SK-N-SH (cell line): Measurements from ENCODE around the gene MAN2A1. TPM values are rescaled to one million over a fixed set of nuclear protein-coding genes. Genes with fewer than 3 reads are reported as not detected.
"Not testable (repeated sequence)": the region's sequence is repeated elsewhere in the genome, so short reads cannot be mapped to it uniquely, and the experiment has no call there.

ENCODE experiments used
- CTCF ChIA-PET: fragments of 300-600, 350-600 bp; formaldehyde crosslinking; extraction: SDS; loops from one replicate; lab custom pipeline; 2021; lab: Yijun Ruan, JAX
- POLR2A ChIA-PET: fragments of 350-600 bp; sonication (Branson Sonifier 250); formaldehyde crosslinking; extraction: SDS; loops from one replicate; lab custom pipeline; 2020; ENCODE audit warnings: antibody characterized with exemption, inconsistent platforms; lab: Yijun Ruan, JAX
- DNase-seq: peaks from one replicate; pipeline ENCODE4 v3.0.0; 2012
- H2AFZ ChIP-seq: fragments of 200-600 bp; sonication (generic); 2 replicates; pipeline ENCODE4 v1.8.1; 2016; ENCODE audit warnings: antibody characterized with exemption, mild to moderate bottlenecking, low read depth
- H3F3A ChIP-seq: fragments of 200-600 bp; sonication (generic); replicated peaks from 2 replicates; pipeline ENCODE3; 2016; ENCODE audit warnings: antibody characterized with exemption, mild to moderate bottlenecking; ENCODE audit not compliant: insufficient read depth
- H3K27ac ChIP-seq, 2 experiments: fragments of 200-500 bp in 1 of 2; fragments of 200-600 bp in 1 of 2; sonication (Bioruptor generic) in 1 of 2; sonication (generic), shearing (Covaris generic) in 1 of 2; 2 replicates each; pipeline versions ENCODE4 v1.5.1 to v1.6.1; 2014 to 2016; ENCODE audit warnings: low read depth in 2 of 2, inconsistent platforms in 1 of 2, low read length in 1 of 2, mild to moderate bottlenecking in 1 of 2, mixed read lengths in 1 of 2
- H3K27me3 ChIP-seq: fragments of 200-600 bp; sonication (generic), shearing (Covaris generic); 2 replicates; pipeline ENCODE4 v1.6.1; 2016; ENCODE audit warnings: mixed run types; ENCODE audit not compliant: insufficient read depth
- H3K36me3 ChIP-seq, 2 experiments: fragments of 200-500 bp in 1 of 2; fragments of 200-600 bp in 1 of 2; sonication (Bioruptor generic) in 1 of 2; sonication (generic) in 1 of 2; replicated peaks in 1 of 2; 2 replicates each; pipeline versions ENCODE3 to v1.5.1; 2014 to 2016; ENCODE audit warnings: low read length in 1 of 2, mild to moderate bottlenecking in 1 of 2; ENCODE audit not compliant: insufficient read depth in 2 of 2, control insufficient read depth in 1 of 2
- H3K4me1 ChIP-seq, 2 experiments: fragments of 200-500 bp in 1 of 2; fragments of 200-600 bp in 1 of 2; sonication (Bioruptor generic) in 1 of 2; sonication (generic), shearing (Covaris generic) in 1 of 2; 2 replicates each; pipeline versions ENCODE4 v1.5.1 to v1.6.1; 2014 to 2016; ENCODE audit warnings: low read depth in 1 of 2, low read length in 1 of 2, mixed run types in 1 of 2; ENCODE audit not compliant: insufficient read depth in 2 of 2, control insufficient read depth in 1 of 2
- H3K4me2 ChIP-seq: fragments of 200-600 bp; sonication (generic), shearing (Covaris generic); 2 replicates; pipeline ENCODE4 v1.6.1; 2017; ENCODE audit warnings: mixed run types
- H3K4me3 ChIP-seq, 2 experiments: fragments of 200-500 bp in 1 of 2; fragments of 200-600 bp in 1 of 2; sonication (Bioruptor generic) in 1 of 2; sonication (generic), shearing (Covaris generic) in 1 of 2; 2 replicates each; pipeline versions ENCODE4 v1.5.1 to v1.8.1; 2014 to 2016; ENCODE audit warnings: low read depth in 2 of 2, inconsistent platforms in 1 of 2, low read length in 1 of 2, mild to moderate bottlenecking in 1 of 2, mixed read lengths in 1 of 2, moderate library complexity in 1 of 2
- H3K79me2 ChIP-seq: fragments of 200-600 bp; sonication (generic); 2 replicates; pipeline ENCODE4 v1.8.1; 2017; ENCODE audit warnings: mild to moderate bottlenecking; ENCODE audit not compliant: insufficient read depth
- H3K9ac ChIP-seq: fragments of 200-600 bp; sonication (generic); 2 replicates; pipeline ENCODE4 v1.6.1; 2017; ENCODE audit warnings: mixed run types
- H3K9me2 ChIP-seq: fragments of 200-600 bp; sonication (generic); 2 replicates; pipeline ENCODE4 v1.6.1; 2017; ENCODE audit warnings: mixed run types
- H3K9me3 ChIP-seq: fragments of 200-600 bp; sonication (generic); 2 replicates; pipeline ENCODE4 v1.6.1; 2017; ENCODE audit warnings: mixed run types, mild to moderate bottlenecking, moderate library complexity
- H4K20me1 ChIP-seq: fragments of 200-600 bp; sonication (generic); 2 replicates; pipeline ENCODE4 v1.6.1; 2017; ENCODE audit warnings: mild to moderate bottlenecking, mixed run types; ENCODE audit not compliant: insufficient read depth
- FOSL2 ChIP-seq: IDR thresholded peaks from 2 replicates; pipeline ENCODE4 v1.4.0; 2012; ENCODE audit warnings: low read depth, mild to moderate bottlenecking, moderate library complexity, borderline replicate concordance
- POLR2AphosphoS5 ChIP-seq: IDR thresholded peaks from 2 replicates; pipeline ENCODE4 v1.6.1; 2012; ENCODE audit warnings: low read depth, low read length
- RAD21 ChIP-seq: IDR thresholded peaks from 2 replicates; pipeline ENCODE4 v1.6.1; 2012; ENCODE audit warnings: mild to moderate bottlenecking, low read length
- SMC3 ChIP-seq: IDR thresholded peaks from 2 replicates; pipeline ENCODE4 v1.6.1; 2012; ENCODE audit warnings: low read depth, low read length, improper control_type of control experiment
- TEAD4 ChIP-seq: IDR thresholded peaks from 2 replicates; pipeline ENCODE4 v1.4.0; 2012; ENCODE audit warnings: mild to moderate bottlenecking, borderline replicate concordance; ENCODE audit not compliant: insufficient read depth
- ZBTB33 ChIP-seq: IDR thresholded peaks from 2 replicates; pipeline ENCODE4 v1.4.0; 2012; ENCODE audit warnings: low read depth, borderline replicate concordance
- WGBS: methylation state at CpG from one replicate; pipeline ENCODE4 v1.1.6; 2017; ENCODE audit warnings: low lambda C conversion rate; 5-methylcytosine and 5-hydroxymethylcytosine counted together
- polyA plus RNA-seq, 3 experiments: library from polyadenylated mRNA; depleted of rRNA; stranded (reverse); fragments of >200 nt; gene quantifications; 2 replicates each; pipeline ENCODE4 v1.2.3, GENCODE V29; 2012
- TF ChIP-seq, protein P1 (sequence below): IDR thresholded peaks from 2 replicates; pipeline ENCODE4 v1.4.0; 2012; ENCODE audit warnings: low read depth
- TF ChIP-seq, protein P2 (sequence below): fragments of 200-600 bp; sonication (generic); IDR thresholded peaks from 2 replicates; pipeline ENCODE4 v1.6.1; 2017; ENCODE audit warnings: antibody characterized with exemption, mild to moderate bottlenecking, moderate library complexity
- TF ChIP-seq, protein P3 (sequence below): IDR thresholded peaks from 2 replicates; pipeline ENCODE4; 2012
- TF ChIP-seq, protein P4 (sequence below): fragments of 150-350 bp; IDR thresholded peaks from 2 replicates; pipeline ENCODE4 v1.6.1; 2017; ENCODE audit warnings: antibody characterized with exemption, low read length, low read depth, borderline replicate concordance

MAN2A1 gene
- polyA plus RNA-seq, 1 of the 3 experiments (the other 2 are of a cell fraction) = 19.7 TPM

- Histone ChIP-seq H3K79me2 (no peaks in the 10 kb centered on the region), H3K4me3 (no peak overlapping the region), H2AFZ (no peak overlapping the region), H3K36me3 (no peaks in the 10 kb centered on the region), H3K27ac (no peak overlapping the region), H3K4me1 (no peaks in the 10 kb centered on the region), H3F3A (no peaks in the 10 kb centered on the region), H3K9me2 (no peaks in the 10 kb centered on the region), H3K9me3 (no peaks in the 10 kb centered on the region), H3K9ac (no peak overlapping the region), H3K4me2 (no peak overlapping the region), H4K20me1 (no peaks in the 10 kb centered on the region), H3K27me3 (no peaks in the 10 kb centered on the region)
- TF ChIP-seq, protein P1, sequence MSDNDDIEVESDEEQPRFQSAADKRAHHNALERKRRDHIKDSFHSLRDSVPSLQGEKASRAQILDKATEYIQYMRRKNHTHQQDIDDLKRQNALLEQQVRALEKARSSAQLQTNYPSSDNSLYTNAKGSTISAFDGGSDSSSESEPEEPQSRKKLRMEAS = no peak
- TF ChIP-seq TEAD4 = no peak
- TF ChIP-seq, protein P2, sequence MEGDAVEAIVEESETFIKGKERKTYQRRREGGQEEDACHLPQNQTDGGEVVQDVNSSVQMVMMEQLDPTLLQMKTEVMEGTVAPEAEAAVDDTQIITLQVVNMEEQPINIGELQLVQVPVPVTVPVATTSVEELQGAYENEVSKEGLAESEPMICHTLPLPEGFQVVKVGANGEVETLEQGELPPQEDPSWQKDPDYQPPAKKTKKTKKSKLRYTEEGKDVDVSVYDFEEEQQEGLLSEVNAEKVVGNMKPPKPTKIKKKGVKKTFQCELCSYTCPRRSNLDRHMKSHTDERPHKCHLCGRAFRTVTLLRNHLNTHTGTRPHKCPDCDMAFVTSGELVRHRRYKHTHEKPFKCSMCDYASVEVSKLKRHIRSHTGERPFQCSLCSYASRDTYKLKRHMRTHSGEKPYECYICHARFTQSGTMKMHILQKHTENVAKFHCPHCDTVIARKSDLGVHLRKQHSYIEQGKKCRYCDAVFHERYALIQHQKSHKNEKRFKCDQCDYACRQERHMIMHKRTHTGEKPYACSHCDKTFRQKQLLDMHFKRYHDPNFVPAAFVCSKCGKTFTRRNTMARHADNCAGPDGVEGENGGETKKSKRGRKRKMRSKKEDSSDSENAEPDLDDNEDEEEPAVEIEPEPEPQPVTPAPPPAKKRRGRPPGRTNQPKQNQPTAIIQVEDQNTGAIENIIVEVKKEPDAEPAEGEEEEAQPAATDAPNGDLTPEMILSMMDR = no peak
- TF ChIP-seq SMC3 = no peak
- TF ChIP-seq, protein P3, sequence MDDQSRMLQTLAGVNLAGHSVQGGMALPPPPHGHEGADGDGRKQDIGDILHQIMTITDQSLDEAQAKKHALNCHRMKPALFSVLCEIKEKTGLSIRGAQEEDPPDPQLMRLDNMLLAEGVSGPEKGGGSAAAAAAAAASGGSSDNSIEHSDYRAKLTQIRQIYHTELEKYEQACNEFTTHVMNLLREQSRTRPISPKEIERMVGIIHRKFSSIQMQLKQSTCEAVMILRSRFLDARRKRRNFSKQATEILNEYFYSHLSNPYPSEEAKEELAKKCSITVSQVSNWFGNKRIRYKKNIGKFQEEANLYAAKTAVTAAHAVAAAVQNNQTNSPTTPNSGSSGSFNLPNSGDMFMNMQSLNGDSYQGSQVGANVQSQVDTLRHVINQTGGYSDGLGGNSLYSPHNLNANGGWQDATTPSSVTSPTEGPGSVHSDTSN = no peak
- TF ChIP-seq POLR2AphosphoS5 = no peak
- TF ChIP-seq RAD21 = no peak
- no peak for TF ChIP-seq FOSL2
- no peak for TF ChIP-seq ZBTB33
- TF ChIP-seq, protein P4, sequence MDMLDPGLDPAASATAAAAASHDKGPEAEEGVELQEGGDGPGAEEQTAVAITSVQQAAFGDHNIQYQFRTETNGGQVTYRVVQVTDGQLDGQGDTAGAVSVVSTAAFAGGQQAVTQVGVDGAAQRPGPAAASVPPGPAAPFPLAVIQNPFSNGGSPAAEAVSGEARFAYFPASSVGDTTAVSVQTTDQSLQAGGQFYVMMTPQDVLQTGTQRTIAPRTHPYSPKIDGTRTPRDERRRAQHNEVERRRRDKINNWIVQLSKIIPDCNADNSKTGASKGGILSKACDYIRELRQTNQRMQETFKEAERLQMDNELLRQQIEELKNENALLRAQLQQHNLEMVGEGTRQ = no peak
- ChIA-PET POLR2A (interaction anchor here (1.1 kb wide), 1 partner anchor 23 kb away, joined by 3 read pairs; no protein-coding TSS in a partner anchor), CTCF (interaction anchor here (1.3 kb wide), 1 partner anchor 13 kb away, joined by 3 read pairs; no protein-coding TSS in a partner anchor)
- DNase-seq = no peak
- 35% methylated on average over 1 of the region's 1 CpG for WGBS
Measured at GRCh38 chr5:109888989-109889388, 199.3 kb downstream of the MAN2A1 start.

- 67% methylated on average over 2 of the region's 2 CpGs for WGBS
- H2AFZ ChIP-seq, H3K9ac ChIP-seq, H3F3A ChIP-seq, POLR2A ChIA-PET, H4K20me1 ChIP-seq, H3K4me2 ChIP-seq, H3K27ac ChIP-seq, H3K4me1 ChIP-seq, DNase-seq, H3K36me3 ChIP-seq, H3K4me3 ChIP-seq, CTCF ChIA-PET, H3K27me3 ChIP-seq, H3K9me3 ChIP-seq, H3K9me2 ChIP-seq, H3K79me2 ChIP-seq: not testable (repeated sequence)
Measured at GRCh38 chr5:109893271-109893670, 203.5 kb downstream of the MAN2A1 start.
